HepG2 (cell line): ENCODE measurements around the gene IL1RAP. TPM values are rescaled to one million over a fixed set of nuclear protein-coding genes. Genes with fewer than 3 reads are reported as not detected.

Experiments used
- AGO2 ChIP-seq: fragments of 200-400 bp; formaldehyde crosslinking; optimal IDR thresholded peaks from 2 replicates; pipeline ENCODE3; 2017; ENCODE audit warnings: mild to moderate bottlenecking, low read depth, low read length, moderate library complexity
- CERS6 ChIP-seq: sonication (generic); formaldehyde crosslinking; IDR thresholded peaks from 2 replicates; pipeline ENCODE4 v1.5.0; 2020; ENCODE audit warnings: missing genetic modification reagents
- FOSL2 ChIP-seq: sonication (generic); formaldehyde crosslinking; IDR thresholded peaks from 2 replicates; pipeline ENCODE4 v1.4.0; 2020; ENCODE audit warnings: missing genetic modification reagents
- FOXK1 ChIP-seq: sonication (generic); formaldehyde crosslinking; IDR thresholded peaks from 2 replicates; pipeline ENCODE4 v1.4.0; 2020; ENCODE audit warnings: low read depth, missing genetic modification reagents, borderline replicate concordance
- HNRNPK ChIP-seq: fragments of 200-400 bp; formaldehyde crosslinking; IDR thresholded peaks from 2 replicates; pipeline ENCODE4 v1.6.1; 2018; ENCODE audit warnings: low read length, low read depth, moderate library complexity, mild to moderate bottlenecking; ENCODE audit not compliant: poor library complexity, severe bottlenecking
- NFE2L1 ChIP-seq: sonication (generic); formaldehyde crosslinking; IDR thresholded peaks from 2 replicates; pipeline ENCODE4 v1.4.0; 2020; ENCODE audit warnings: missing genetic modification reagents, mild to moderate bottlenecking, borderline replicate concordance
- PATZ1 ChIP-seq: sonication (generic); formaldehyde crosslinking; IDR thresholded peaks from 2 replicates; pipeline ENCODE4 v1.4.0; 2020; ENCODE audit warnings: missing genetic modification reagents
- PBX3 ChIP-seq: sonication (generic); formaldehyde crosslinking; IDR thresholded peaks from 2 replicates; pipeline ENCODE4 v1.8.1; 2023; ENCODE audit warnings: missing genetic modification reagents, inconsistent platforms, borderline replicate concordance
- REPIN1 ChIP-seq: sonication (generic); formaldehyde crosslinking; IDR thresholded peaks from 2 replicates; pipeline ENCODE4 v1.8.0; 2022; ENCODE audit warnings: missing genetic modification reagents, low read depth, mild to moderate bottlenecking, borderline replicate concordance
- ZBTB20 ChIP-seq: sonication (generic); formaldehyde crosslinking; IDR thresholded peaks from 2 replicates; pipeline ENCODE4 v1.8.1; 2023; ENCODE audit warnings: missing genetic modification reagents, low read depth, mild to moderate bottlenecking, borderline replicate concordance
- ZBTB44 ChIP-seq: sonication (generic); formaldehyde crosslinking; IDR thresholded peaks from 2 replicates; pipeline ENCODE4 v1.4.0; 2020; ENCODE audit warnings: missing genetic modification reagents
- ZBTB46 ChIP-seq: sonication (generic); formaldehyde crosslinking; IDR thresholded peaks from 2 replicates; pipeline ENCODE4 v1.4.0; 2020; ENCODE audit warnings: mild to moderate bottlenecking, missing genetic modification reagents, borderline replicate concordance
- ZC3H13 ChIP-seq: sonication (generic); formaldehyde crosslinking; IDR thresholded peaks from 2 replicates; pipeline ENCODE4 v1.8.1; 2023; ENCODE audit warnings: mild to moderate bottlenecking, missing genetic modification reagents, moderate library complexity
- ZFP36L1 ChIP-seq: sonication (generic); formaldehyde crosslinking; IDR thresholded peaks from 2 replicates; pipeline ENCODE4 v1.8.0; 2022; ENCODE audit warnings: mild to moderate bottlenecking, missing genetic modification reagents, moderate library complexity
- ZNF10 ChIP-seq: sonication (generic); formaldehyde crosslinking; IDR thresholded peaks from 2 replicates; pipeline ENCODE4 v1.4.0; 2020; ENCODE audit warnings: mild to moderate bottlenecking, low read depth, missing genetic modification reagents, borderline replicate concordance
- ZNF207 ChIP-seq: fragments of 450-650 bp; IDR thresholded peaks from 2 replicates; pipeline ENCODE4 v1.6.1; 2016; ENCODE audit warnings: antibody characterized with exemption, borderline replicate concordance
- ZNF235 ChIP-seq: sonication (generic); formaldehyde crosslinking; IDR thresholded peaks from 2 replicates; pipeline ENCODE4 v1.8.1; 2023; ENCODE audit warnings: mild to moderate bottlenecking, missing genetic modification reagents, borderline replicate concordance
- ZNF264 ChIP-seq: sonication (generic); formaldehyde crosslinking; IDR thresholded peaks from 2 replicates; pipeline ENCODE4 v1.4.0; 2020; ENCODE audit warnings: missing genetic modification reagents
- ZNF792 ChIP-seq: IDR thresholded peaks from 2 replicates; pipeline ENCODE4 v1.6.1; 2016
- polyA plus RNA-seq, 8 experiments: library from polyadenylated mRNA; depleted of rRNA in 3 of 8; stranded (reverse) in 7 of 8; unstranded in 1 of 8; fragments of >200 nt; fragmentation: Illumina TruSeq in 4 of 8; extraction: Trizol in 4 of 8; gene quantifications; 2 replicates each; pipeline versions ENCODE4 v1.2.1 to v1.2.3, GENCODE V29; 2011 to 2016; ENCODE audit warnings: low read depth in 4 of 8, missing spikeins in 1 of 8, mixed read lengths in 1 of 8; ENCODE audit not compliant: insufficient read depth in 1 of 8
- total RNA-seq, 5 experiments: library from RNA; depleted of rRNA; stranded (reverse); fragments of >200 nt; fragmentation: Illumina TruSeq; extraction: Trizol; gene quantifications; 2 replicates each; pipeline ENCODE4 v1.2.3, GENCODE V29; 2016; ENCODE audit warnings: low read depth in 1 of 5

Gene IL1RAP
- total and polyA plus RNA-seq, 2 of the 13 experiments (the other 11 are each of a cell fraction or from before 2014, with no cell fraction given) = 18.3 to 54.9 TPM

GRCh38 chr3:190513409-190514370 is at the start of gene IL1RAP (continued):
- peak; percentile 57; the same call in 1 of the 2 replicates for TF ChIP-seq ZC3H13 (CRISPR knock-in tag)
- TF ChIP-seq FOXK1 (CRISPR knock-in tag) = no peak
- TF ChIP-seq ZNF10 (CRISPR knock-in tag) = no peak
- TF ChIP-seq ZBTB20 (CRISPR knock-in tag) = peak; percentile 44
- TF ChIP-seq PBX3 (CRISPR knock-in tag) = no peak
- no peak for TF ChIP-seq NFE2L1 (CRISPR knock-in tag)
- no peak for TF ChIP-seq ZBTB44 (CRISPR knock-in tag)
- TF ChIP-seq FOSL2 (CRISPR knock-in tag) = peak; percentile 82
- TF ChIP-seq REPIN1 (CRISPR knock-in tag) = peak; percentile 84
- TF ChIP-seq ZBTB46 (CRISPR knock-in tag) = no peak
- no peak for TF ChIP-seq AGO2
- TF ChIP-seq ZFP36L1 (CRISPR knock-in tag) = no peak
- TF ChIP-seq ZNF264 (CRISPR knock-in tag) = peak; percentile 74; the same call in 1 of the 2 replicates
- TF ChIP-seq ZNF207 = no peak
- no peak for TF ChIP-seq HNRNPK
- peak; percentile 77 for TF ChIP-seq ZNF792 (CRISPR knock-in tag)
- TF ChIP-seq PATZ1 (CRISPR knock-in tag) = peak; percentile 18; the same call in 1 of the 2 replicates
- peak; percentile 46; the same call in 1 of the 2 replicates for TF ChIP-seq ZNF235 (CRISPR knock-in tag)
- no peak for TF ChIP-seq CERS6 (CRISPR knock-in tag)
